GM21423 (cell line): Measurements from ENCODE around the gene KIAA2012.

Source experiments
- ATAC-seq: cut with Tn5 transposase; IDR thresholded peaks from one replicate; pipeline ENCODE4 v1.9.1; 2021; ENCODE audit warnings: mild to moderate bottlenecking, moderate library complexity; ENCODE audit not compliant: unreplicated experiment

The KIAA2012 gene

DNA sequence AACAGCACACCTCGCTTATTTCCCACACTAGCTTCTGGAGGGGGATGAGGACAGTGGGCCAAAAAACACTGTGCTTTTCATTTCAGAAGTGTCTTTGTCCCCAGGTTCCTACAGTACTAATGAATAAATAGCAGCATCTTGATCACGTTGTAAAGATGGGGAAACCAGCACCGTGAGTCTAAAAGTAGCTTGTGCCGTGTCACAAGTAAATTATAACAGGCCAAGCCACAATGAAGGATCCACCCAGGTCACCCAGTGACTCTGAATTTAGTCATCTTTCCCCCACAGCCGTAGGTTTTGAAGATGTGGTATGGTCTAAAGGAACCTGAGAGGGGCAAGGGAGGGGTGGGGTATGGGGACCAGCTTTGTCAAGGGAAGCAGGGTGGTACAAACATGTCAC is 30.6 kb upstream of the KIAA2012 start:
- no peak for ATAC-seq

DNA sequence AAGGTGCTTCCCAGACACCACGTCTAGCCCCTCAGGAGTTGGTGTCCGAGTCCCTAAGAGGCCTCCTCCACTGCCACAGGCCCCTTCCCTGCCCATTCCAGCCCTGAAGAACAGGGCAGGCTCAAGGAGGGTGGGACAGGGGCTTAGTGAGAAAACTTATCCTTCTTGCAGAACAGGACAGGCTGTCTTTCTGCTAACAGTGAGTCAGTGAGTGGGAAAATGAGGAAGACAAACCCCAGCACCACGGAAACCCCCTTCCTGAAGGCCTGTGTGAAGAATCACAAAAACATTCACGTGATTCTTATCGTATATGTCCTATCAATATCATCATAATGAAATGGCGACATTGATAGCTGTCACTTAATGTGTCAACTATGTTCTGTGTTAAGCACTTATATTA is 29.6 kb upstream of the KIAA2012 start:
- no peak for ATAC-seq

DNA sequence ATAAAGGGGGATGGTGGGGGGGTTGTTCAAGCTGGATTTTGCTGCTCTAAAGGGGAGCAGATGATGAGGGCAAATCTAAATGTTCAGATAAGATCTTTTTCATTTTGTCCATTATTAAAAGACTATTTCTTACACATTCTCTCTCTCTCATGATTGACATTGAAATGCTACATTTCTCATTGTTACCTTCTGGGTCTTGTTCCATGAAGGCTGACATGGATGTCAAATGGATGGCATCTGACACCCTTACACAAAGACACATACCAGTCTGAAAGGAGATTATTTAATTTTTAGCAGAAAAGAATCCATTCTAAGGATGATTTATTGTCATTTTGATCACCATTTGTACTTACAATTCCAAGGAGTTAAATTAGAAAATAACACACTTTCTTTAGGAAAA is 28.3 kb upstream of the KIAA2012 start:
- ATAC-seq = no peak

DNA sequence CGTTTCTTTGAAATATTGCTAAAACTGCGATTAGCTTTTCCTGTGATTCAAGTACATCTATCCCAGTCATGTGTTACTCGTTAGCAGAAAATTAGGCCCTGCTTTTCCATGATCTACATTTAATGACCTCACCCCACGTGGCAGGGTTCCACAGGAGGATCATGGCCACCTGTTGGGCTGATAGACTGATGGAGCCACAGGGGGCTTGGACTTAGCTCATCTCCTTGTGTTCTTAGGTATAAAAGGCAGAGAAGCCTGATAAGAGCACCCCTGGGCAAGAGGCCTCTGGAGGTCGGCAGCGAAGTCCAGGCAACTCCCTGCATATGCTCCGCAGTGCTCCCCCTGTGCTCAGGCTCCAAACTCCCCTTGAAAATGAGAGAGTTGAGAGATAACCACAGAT is 26.5 kb upstream of the KIAA2012 start:
- no peak for ATAC-seq

DNA sequence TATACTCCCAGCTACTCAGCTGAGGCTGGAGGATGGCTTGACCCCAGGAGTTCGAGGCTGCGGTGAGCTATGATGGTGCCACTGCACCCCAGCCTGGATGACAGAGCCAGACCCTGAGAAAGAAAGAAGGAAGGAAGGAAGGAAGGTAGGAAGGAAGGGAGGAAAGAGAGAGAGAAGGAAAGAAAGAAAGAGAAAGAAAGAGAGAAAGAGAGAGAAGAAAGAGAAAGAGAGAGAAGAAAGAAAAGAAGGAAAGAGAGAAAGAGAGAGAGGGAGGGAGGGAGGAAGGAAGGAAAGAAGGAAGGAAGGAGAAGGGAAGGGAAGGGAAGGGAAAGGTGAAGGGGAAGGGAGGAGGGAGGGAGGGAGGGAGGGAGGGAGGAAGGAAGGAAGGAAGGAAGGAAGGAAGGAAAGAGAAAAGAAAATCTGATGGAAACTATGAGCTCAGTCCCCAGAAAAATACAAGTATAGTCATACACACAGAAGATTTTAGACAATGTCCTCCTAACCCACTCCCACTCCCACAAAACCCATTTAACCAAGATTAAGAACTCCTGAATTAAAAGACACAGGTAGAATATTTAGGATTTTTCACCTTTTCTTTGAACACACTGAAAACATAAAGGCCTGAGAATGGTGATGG is 23.8 kb upstream of the KIAA2012 start:
- ATAC-seq = no peak

DNA sequence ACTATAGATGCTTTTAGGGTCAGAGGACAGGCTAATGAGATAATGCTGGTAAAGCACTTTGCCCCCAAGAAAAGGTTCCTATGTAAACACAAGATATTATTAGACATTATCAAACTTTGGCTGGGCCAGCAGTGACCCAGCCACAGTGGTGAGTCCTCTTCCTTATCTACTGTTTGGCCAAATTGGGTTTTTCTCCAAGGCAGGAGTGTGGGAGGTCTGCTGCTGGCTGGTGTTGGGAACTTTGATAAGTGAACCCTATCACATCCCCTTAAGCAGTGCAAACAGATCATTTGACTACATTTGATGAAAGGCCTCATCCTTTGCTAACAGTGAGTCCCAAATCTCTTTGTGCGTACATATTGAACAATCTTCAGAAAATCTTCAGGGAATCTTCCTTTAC is 23.2 kb upstream of the KIAA2012 start:
- ATAC-seq = no peak

DNA sequence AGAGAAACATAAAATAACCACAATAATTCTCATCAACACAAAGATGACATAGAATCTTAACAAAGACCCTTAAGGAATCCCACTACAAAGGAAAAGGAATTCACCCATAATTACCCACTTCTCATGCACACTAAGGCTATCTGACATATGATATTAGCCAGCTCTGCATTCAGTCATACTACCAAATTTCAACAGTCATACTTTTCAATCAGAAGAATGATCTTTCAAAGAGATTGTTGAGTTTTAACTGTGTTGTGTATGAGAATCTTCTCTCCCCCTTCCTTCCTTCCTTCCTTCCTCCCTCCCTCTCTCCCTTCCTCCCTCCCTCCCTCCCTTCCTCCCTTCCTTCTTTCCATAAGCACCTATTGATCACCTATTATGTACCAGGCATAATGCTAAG is 22.4 kb upstream of the KIAA2012 start:
- ATAC-seq = no peak

DNA sequence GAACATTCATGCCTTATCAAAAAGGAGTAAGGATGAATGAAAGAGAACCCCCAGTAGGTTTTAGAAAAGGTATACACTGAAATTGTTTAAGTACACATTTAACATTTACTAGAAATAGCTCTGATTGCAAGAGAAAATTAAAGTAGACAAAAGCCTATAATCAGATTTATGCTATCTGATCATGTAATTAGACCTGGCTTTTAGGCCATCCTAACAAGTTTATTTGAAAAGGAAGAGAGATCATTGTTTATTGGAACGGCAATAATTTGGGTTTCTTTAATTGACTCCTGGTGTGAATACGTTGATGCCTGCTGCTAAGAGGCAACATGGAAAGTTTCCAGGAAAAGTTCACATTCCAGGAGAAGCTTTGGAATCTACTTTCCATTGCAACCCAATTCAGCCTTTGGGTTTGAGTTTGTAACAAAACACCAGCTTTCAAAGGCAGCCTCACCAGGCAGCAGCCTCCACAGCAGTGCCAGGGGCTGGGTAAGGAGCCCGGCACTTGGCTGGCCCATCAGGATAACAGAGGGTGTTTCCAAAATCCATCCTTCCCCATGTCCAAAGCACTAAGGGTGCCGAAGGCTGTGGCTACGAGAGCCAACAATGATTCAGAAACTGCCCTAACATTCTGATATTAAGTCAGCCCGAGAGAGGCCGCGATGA is 21.4 kb upstream of the KIAA2012 start:
- no peak for ATAC-seq

DNA sequence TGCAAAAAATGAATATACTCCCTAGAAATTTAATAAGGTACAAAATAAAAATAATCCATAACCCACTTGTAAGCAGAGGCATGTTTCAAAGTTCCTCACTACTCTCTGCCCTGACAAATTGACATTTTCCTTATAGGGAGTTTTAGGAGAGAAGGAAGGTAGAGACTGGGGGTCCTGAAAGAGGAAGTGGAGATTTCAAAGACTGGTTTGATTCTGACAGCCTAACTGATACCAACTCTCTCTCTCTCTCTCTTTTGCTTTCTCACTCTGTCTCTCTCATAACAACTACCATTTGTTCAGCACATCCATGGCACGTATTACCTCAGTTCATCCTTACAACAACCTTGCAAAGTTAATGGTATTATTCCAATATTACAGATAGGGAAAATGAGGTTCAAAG is 20.8 kb upstream of the KIAA2012 start:
- ATAC-seq = no peak

DNA sequence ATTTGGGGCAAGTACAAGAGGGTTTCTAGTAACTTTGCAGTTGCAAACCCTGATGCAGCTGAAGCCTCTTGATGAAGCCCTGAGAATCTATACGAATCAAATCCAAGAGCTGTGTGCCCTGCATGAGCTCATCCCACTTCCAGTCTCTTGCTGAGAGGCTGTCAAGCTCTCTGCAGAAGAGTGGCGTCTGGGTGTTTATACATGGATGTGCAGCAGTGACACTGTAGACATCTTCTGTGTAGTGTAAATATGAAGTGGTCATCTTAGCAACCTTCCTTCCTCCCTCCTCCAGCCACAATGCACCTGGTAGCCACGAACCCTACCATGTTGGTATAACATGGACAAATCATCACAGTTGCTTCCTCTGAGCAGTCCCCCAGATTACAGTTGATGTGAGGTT is 18.4 kb upstream of the KIAA2012 start:
- ATAC-seq = no peak

DNA sequence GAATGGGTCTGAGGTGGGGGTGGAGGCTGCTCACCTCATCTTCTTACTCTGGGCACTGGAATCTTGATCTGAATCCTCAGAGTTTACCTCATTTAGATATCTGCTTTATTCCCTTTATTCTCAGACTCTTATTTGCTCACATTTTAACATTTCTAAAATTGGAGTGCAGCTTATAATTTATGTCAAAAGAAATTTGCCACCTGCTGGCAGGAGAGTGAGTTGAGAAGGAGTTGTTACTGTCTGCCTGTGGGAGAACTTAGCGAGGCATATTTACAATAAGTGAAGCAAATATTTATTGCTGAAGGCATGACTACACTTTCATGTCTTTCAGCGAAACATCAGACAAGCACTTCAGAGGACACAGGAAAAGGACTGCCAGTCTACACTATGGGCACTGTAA is 16.4 kb upstream of the KIAA2012 start:
- no peak for ATAC-seq

DNA sequence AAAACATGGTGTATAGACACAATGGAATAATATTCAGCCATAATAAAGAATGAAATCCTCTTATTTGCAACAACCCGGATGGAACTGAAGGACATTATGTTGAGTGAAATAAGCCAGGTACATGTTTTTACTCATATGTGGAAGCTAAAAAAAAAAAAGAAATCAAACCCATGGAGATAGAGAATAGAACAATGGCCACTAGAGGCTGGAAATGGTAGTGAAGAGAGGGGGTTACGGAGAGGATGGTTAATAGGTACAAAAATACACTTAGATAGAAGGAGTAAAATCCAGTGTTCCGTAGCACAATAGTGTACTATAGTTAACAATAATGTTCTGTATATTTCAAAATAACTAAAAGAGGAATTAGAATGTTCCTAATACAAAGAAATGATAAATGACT is 12.8 kb upstream of the KIAA2012 start:
- no peak for ATAC-seq

DNA sequence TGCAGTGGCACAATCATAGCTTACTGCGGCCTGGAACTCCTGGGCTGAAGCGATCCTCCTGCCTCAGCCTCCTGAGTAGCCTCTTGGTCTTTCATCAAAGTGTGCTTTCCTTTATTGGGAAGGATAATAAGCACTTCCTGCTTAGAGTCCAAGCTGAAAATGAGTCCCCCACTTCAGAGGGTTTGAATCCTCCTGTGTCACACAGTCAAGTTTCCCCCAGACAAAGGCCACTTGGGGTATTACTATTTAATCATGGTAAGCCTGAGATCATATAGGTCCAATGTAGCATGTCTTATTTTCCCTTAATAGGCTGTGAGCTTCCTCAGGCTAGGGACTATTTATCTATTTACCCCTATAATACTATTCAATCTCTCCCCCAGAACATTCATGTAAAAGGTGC is 11.4 kb upstream of the KIAA2012 start:
- no peak for ATAC-seq

DNA sequence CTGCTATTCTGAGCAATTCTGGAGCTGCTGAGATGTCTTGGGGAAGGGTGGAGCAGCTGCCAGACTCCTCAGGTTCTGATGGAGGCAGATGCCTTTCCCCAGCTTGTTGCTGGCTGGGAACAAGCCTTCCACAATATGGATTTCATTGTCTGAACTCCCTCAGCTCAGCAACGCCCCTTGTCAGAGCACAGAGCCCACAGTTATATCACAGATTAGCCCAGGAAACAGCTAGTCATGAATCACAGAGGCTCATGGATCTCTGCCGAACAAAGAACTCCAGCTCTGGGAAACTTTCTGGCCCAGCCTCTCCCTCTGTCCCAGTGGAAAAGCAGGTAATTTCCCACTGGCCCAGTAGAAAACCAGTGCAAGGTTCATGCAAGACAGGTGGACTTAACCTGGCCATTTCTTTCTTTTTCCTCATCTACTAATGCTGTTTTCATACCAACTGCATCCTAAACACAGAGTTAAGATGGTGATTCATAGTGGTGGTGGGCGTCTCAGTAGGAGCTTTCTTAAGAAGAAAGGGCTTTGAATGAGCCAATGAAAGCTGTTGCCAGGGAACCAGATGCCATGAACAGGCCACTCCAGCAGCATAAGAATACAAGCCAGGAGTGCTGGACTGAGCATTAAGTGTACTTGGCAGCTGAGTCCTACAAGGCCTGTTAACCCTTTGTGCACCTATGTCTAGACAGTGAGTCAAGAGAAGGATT is 8.7 kb upstream of the KIAA2012 start:
- no peak for ATAC-seq

DNA sequence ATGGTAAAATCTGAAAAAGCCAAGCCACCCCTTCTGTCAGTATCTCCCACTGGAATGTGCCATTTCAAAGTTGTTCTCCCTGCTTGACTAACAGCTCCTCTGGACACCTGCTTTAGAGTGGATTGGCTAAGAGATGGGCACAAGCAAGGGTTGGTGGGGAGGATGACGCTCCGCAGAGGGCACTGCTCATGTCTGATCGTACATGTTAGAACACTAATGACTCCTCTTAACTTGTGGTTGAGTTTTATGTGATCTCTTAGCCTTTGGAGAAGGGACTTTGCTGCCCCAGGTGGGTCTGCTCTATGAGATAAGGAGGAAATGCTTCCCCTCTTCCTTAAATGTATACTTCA is 8.2 kb upstream of the KIAA2012 start:
- no peak for ATAC-seq

DNA sequence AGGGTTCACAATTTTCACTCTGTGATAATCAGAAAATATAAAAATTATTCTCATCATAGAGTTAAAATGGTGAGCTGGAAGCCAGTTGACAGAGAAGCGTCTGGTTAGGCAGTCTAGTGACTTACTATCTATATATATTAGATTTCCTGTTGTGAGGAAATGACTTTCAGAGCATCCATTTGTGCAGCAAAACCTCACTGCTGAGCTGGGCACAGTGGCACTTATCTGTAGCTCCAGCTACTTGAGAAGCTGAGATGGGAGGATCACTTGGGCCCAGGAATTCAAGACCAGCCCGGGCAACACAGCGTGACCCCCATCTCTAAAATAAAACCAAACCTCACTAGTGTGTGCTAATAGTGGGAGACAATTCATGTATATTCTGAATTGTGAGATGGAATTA is 7.2 kb upstream of the KIAA2012 start:
- no peak for ATAC-seq

DNA sequence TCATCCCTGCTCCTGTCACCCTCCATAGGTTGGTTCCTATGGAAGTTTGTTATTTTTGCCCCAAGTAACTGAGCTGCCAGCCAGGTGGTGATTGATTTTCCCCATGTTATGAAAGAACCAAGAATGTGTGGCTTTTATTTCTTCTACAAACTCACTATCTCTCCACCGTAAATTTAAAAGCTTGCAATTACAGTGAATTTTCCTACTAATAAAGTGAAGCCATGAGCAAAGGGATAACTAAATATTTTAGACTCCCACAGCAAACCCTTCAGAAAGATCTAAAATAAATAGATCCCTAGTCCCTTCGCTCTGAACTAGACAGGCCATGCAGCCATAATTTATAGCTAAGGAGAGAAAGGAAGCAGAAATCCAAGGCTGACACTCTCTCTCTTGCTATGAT is 6.2 kb upstream of the KIAA2012 start:
- ATAC-seq = no peak

DNA sequence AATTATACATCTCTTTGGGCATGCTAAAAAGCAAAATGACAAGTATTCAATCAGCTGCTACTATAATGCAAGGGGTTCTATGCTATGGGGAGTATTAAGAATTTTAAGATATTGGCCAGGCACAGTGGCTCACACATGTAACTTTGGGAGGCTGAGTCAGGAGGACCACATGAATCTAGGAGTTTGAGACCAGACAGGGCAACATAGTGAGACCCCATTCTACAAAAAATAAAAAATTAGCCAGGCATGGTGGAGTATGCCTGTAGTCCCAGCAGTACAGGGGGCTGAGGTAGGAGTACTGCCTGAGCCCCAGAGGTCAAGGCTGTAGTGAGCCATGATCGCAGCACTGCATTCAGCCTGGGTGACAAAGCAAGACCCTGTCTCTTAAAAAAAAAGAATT is 5.5 kb upstream of the KIAA2012 start:
- no peak for ATAC-seq

DNA sequence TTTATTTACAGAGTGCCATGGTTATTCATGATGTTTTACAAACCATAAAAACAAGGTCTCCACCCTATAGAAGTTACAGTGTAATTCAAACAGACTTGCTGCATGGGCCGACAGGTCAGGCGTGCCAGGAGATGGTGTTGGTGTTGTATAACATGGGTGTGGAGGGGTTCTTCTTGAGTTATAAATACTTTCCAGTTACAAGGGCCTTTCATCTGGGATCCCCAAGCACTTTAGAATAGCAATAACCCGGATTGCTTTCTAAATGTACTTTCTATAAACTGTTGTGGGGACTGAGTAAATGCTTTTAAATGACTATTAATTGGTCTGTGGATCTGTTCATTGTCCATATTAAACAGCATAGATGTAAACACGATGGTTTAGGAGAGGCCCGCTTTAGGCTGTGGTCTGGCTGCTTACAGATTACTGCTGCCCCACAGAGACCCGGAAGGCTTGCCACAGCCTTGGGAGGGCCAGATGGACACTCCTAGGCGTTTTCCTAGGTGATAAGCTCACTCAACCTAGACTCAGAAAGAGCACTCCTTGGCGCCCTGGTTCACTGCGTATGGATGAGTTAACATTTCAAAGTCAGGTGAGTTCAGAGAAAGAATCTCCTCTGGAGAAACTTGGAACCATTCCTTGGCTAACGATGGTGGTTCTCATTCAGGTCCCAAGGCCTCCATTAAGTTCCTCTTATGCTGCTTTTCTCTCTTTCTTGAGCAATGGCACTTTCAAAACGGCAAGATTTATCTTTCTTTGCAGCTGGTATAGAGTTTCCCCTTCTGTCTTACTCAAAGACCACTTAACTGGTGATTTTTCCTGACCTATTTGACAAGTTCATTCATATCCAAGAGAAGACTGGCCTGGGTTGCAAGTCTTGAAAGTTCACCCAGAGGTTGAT is 3.6 kb upstream of the KIAA2012 start:
- no peak for ATAC-seq

DNA sequence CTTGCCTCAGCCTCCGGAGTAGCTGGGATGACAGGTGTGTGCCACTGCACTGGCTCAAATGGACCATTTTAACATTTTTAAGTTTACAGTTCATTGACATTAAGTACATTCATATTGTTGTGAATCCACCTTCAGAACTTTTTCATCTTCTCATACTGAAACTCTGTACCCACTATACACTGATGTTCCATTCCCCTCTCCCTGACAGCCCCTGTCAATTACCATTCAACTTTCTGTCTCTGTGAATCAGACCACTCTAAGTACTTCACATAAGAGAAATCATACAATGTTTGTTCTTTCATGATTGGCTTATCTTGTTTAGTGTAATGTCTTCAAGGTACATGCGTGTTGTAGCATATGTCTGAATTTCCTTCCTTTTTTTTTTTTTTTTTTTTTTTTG is 1.9 kb upstream of the KIAA2012 start:
- ATAC-seq = no peak

DNA sequence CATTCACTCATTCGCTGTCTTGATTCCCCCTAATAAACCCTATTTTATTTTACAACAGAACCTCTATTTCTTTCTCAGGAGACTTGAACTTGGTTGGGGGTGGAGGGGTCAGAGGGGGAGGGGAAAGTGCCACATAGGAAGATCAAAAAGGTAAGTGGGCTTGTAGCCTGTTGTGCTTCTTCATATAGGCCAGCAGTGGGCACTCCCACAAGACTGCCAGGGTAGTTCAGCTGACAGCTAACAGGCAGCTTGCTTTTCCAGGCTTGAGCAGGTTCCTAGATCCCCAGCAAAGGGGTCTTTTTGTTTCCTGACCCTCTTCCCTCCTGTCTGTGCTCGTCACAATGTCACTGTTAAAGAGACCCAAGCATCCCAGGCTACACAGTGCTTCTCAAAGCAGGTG is 829 bp upstream of the KIAA2012 start:
- ATAC-seq = no peak

DNA sequence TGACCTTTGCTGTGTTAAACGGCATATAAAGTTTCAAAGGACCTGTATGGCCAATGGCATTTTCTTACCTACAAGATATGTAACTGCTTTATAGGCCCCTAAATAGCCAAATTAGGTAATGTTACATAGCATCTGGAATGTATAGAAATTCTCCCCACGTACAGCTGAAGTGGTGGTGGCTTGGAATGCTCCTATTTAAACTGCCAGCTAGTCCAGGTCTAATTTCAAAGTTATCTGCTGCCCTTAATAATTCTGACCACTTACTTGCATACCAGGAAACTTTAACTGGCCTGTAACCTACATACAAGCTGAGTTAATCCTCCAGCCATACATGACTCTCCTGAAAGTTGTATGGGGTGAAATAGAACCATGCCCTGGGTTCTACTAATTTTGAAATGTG is 1.3 kb downstream of the KIAA2012 start:
- ATAC-seq = no peak
